IMR-90 (cell line): ENCODE data around the gene SLIT1.

Experiments
- BHLHE40 ChIP-seq: fragments of 150-350 bp; IDR thresholded peaks from 2 replicates; pipeline ENCODE4 v1.6.1; 2016; ENCODE audit warnings: mild to moderate bottlenecking, low read depth, low read length
- CEBPB ChIP-seq: IDR thresholded peaks from 2 replicates; pipeline ENCODE4 v1.6.1; 2012; ENCODE audit warnings: low read depth, low read length, improper control_type of control experiment
- ELK1 ChIP-seq: fragments of 150-350 bp; IDR thresholded peaks from 2 replicates; pipeline ENCODE4 v1.6.1; 2016; ENCODE audit warnings: low read depth, mild to moderate bottlenecking, low read length, moderate library complexity, borderline replicate concordance
- FOS ChIP-seq: fragments of 150-350 bp; IDR thresholded peaks from 2 replicates; pipeline ENCODE4 v1.6.1; 2016; ENCODE audit warnings: low read depth, low read length
- MAFK ChIP-seq: IDR thresholded peaks from 2 replicates; pipeline ENCODE4 v1.6.1; 2012; ENCODE audit warnings: low read depth, low read length, improper control_type of control experiment
- MAZ ChIP-seq: IDR thresholded peaks from 2 replicates; pipeline ENCODE4 v1.6.1; 2012; ENCODE audit warnings: low read depth, mild to moderate bottlenecking, low read length, improper control_type of control experiment, moderate library complexity, borderline replicate concordance
- MXI1 ChIP-seq: IDR thresholded peaks from 2 replicates; pipeline ENCODE4 v1.6.1; 2012; ENCODE audit warnings: low read depth, mild to moderate bottlenecking, low read length, moderate library complexity, borderline replicate concordance
- POLR2A ChIP-seq: IDR thresholded peaks from 2 replicates; pipeline ENCODE4 v1.6.1; 2012; ENCODE audit warnings: mild to moderate bottlenecking, low read depth, low read length
- RAD21 ChIP-seq: IDR thresholded peaks from 2 replicates; pipeline ENCODE4 v1.6.1; 2012; ENCODE audit warnings: low read length, improper control_type of control experiment
- RCOR1 ChIP-seq: IDR thresholded peaks from 2 replicates; pipeline ENCODE4 v1.6.1; 2012; ENCODE audit warnings: mild to moderate bottlenecking, low read length, improper control_type of control experiment; ENCODE audit not compliant: insufficient replicate concordance
- RFX5 ChIP-seq: IDR thresholded peaks from 2 replicates; pipeline ENCODE4 v1.8.0; 2012; ENCODE audit warnings: low read depth, mild to moderate bottlenecking, low read length, moderate library complexity
- SMC3 ChIP-seq: fragments of 150-350 bp; IDR thresholded peaks from 2 replicates; pipeline ENCODE4 v1.6.1; 2016; ENCODE audit warnings: low read depth, mild to moderate bottlenecking, antibody characterized with exemption, low read length, moderate library complexity
- USF2 ChIP-seq: fragments of 150-350 bp; IDR thresholded peaks from 2 replicates; pipeline ENCODE4 v1.6.1; 2017; ENCODE audit warnings: mild to moderate bottlenecking, antibody characterized with exemption, low read length, low read depth
- TF ChIP-seq, protein P1 (sequence below): conservative IDR thresholded peaks from 2 replicates; pipeline ENCODE4 v1.5.1; 2012; ENCODE audit warnings: mild to moderate bottlenecking, low read depth, low read length, improper control_type of control experiment

GRCh38 chr10:96978621-96979154, 207.1 kb downstream of the SLIT1 start:
- TF ChIP-seq, protein P1, sequence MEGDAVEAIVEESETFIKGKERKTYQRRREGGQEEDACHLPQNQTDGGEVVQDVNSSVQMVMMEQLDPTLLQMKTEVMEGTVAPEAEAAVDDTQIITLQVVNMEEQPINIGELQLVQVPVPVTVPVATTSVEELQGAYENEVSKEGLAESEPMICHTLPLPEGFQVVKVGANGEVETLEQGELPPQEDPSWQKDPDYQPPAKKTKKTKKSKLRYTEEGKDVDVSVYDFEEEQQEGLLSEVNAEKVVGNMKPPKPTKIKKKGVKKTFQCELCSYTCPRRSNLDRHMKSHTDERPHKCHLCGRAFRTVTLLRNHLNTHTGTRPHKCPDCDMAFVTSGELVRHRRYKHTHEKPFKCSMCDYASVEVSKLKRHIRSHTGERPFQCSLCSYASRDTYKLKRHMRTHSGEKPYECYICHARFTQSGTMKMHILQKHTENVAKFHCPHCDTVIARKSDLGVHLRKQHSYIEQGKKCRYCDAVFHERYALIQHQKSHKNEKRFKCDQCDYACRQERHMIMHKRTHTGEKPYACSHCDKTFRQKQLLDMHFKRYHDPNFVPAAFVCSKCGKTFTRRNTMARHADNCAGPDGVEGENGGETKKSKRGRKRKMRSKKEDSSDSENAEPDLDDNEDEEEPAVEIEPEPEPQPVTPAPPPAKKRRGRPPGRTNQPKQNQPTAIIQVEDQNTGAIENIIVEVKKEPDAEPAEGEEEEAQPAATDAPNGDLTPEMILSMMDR: no peak
- TF ChIP-seq POLR2A: no peak
- no peak for TF ChIP-seq RFX5
- TF ChIP-seq SMC3: no peak
- TF ChIP-seq MAZ: no peak
- no peak for TF ChIP-seq USF2
- TF ChIP-seq MAFK: no peak
- TF ChIP-seq RAD21: no peak
- no peak for TF ChIP-seq ELK1
- TF ChIP-seq CEBPB: no peak
- TF ChIP-seq MXI1: no peak
- TF ChIP-seq BHLHE40: no peak
- no peak for TF ChIP-seq RCOR1
- no peak for TF ChIP-seq FOS
